Endothelial cell (in vitro differentiated cells): ENCODE data around the gene TACO1. TPM values are rescaled to one million over a fixed set of nuclear protein-coding genes. Genes with fewer than 3 reads are reported as not detected.

Source experiments
- DNase-seq: peaks from one replicate; pipeline ENCODE4 v3.0.0; 2021; ENCODE audit warnings: low spot score
- H3K27ac Mint-ChIP-seq: one replicate; pipeline ENCODE4 v1.8.0; 2021; ENCODE audit warnings: mixed read lengths, inconsistent platforms; ENCODE audit not compliant: unreplicated experiment
- H3K27me3 Mint-ChIP-seq: one replicate; pipeline ENCODE4 v1.8.0; 2021; ENCODE audit warnings: mild to moderate bottlenecking, moderate library complexity, mixed read lengths, inconsistent platforms; ENCODE audit not compliant: unreplicated experiment
- H3K36me3 Mint-ChIP-seq: one replicate; pipeline ENCODE4 v1.8.0; 2021; ENCODE audit warnings: mild to moderate bottlenecking, low read depth, mixed read lengths, inconsistent platforms; ENCODE audit not compliant: unreplicated experiment
- H3K4me1 Mint-ChIP-seq: one replicate; pipeline ENCODE4 v1.8.0; 2021; ENCODE audit warnings: mild to moderate bottlenecking, mixed read lengths, inconsistent platforms; ENCODE audit not compliant: unreplicated experiment
- H3K4me3 Mint-ChIP-seq: one replicate; pipeline ENCODE4 v1.8.0; 2021; ENCODE audit warnings: mild to moderate bottlenecking, mixed read lengths, inconsistent platforms; ENCODE audit not compliant: unreplicated experiment
- H3K9me3 Mint-ChIP-seq: one replicate; pipeline ENCODE4 v1.8.0; 2021; ENCODE audit warnings: mixed read lengths, inconsistent platforms; ENCODE audit not compliant: unreplicated experiment
- total RNA-seq: library from RNA; stranded (reverse); fragmentation: NEBNext Ultra II Directional; extraction: Animal tissue kit (Norgen Biotek cat#: 25700); gene quantifications from one replicate; pipeline ENCODE4 v1.2.1, GENCODE V29; 2021; ENCODE audit not compliant: unreplicated experiment
- TF ChIP-seq, protein P1 (sequence below): fragments of 200-600 bp; sonication (generic); IDR thresholded peaks from one replicate; pipeline ENCODE4 v1.5.0; 2021; ENCODE audit warnings: antibody characterized with exemption; ENCODE audit not compliant: unreplicated experiment

Gene TACO1
- total RNA-seq, 1 donor from 2014 or later = 19.4 TPM

DNA sequence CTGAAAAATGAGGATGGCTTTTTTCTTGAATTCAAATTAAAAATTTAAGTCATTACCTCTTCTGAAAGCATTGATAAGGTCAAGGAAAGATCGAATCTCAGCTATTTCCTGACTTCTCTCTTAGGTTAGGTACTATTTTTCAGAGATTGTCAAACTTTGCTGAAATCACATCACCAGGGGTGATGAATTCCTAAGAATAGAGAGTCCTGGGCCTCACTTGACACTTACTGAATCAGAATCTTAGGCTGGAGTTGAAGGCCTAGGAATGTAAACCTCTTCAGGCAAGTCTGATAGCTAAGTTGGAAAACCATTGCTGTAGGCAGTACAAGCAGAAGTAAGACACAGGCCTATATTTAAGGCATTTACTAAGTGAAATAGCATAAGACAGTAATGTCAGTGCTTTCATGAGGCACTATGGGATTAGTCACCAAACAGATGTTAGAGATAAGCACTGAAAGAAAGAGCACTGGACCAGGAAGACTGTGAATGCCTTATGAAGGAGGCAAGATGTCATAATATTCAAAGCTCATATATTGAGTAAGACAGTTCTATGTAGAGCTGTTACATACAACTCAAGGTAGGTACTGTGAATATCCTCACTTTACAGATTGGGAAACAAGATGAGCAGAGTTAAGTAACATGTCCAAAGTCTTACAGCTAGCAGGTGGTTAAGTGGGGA lies 28.9 kb upstream of the TACO1 start:
- Mint-ChIP-seq H3K4me1 (peaks cover 5% of the 10 kb centered on the region), H3K27me3 (no peaks in the 10 kb centered on the region), H3K9me3 (no peaks in the 10 kb centered on the region), H3K4me3 (no peak overlapping the region), H3K27ac (no peak overlapping the region), H3K36me3 (peaks cover 5% of the 10 kb centered on the region)
- no peak for DNase-seq
- TF ChIP-seq, protein P1, sequence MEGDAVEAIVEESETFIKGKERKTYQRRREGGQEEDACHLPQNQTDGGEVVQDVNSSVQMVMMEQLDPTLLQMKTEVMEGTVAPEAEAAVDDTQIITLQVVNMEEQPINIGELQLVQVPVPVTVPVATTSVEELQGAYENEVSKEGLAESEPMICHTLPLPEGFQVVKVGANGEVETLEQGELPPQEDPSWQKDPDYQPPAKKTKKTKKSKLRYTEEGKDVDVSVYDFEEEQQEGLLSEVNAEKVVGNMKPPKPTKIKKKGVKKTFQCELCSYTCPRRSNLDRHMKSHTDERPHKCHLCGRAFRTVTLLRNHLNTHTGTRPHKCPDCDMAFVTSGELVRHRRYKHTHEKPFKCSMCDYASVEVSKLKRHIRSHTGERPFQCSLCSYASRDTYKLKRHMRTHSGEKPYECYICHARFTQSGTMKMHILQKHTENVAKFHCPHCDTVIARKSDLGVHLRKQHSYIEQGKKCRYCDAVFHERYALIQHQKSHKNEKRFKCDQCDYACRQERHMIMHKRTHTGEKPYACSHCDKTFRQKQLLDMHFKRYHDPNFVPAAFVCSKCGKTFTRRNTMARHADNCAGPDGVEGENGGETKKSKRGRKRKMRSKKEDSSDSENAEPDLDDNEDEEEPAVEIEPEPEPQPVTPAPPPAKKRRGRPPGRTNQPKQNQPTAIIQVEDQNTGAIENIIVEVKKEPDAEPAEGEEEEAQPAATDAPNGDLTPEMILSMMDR = no peak

DNA sequence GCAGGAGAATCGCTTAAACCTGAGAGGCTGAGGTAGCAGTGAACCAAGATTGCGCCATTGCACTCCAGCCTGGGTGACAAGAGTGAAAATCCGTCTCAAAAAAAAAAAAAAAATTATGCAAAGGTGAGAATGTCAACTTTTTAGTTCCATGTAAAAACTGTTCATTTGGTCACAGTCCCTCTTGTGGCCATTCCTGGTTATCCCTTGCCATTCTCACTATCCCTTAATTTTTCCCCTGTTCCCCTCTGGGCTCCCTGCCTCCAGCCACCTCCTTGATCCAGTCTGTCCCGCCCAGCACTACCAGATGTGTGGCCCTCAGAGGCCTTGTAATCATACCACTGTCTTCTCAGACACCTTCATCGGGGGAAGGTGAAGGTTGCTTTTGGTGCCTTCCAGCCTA lies 27.1 kb upstream of the TACO1 start:
- H3K27me3 Mint-ChIP-seq = no peaks in the 10 kb centered on the region
- no peak for DNase-seq
- TF ChIP-seq, protein P1 = peak; percentile 44
- no peak overlapping the region for H3K4me3 Mint-ChIP-seq
- peaks cover 5% of the 10 kb centered on the region for H3K4me1 Mint-ChIP-seq
- peak overlapping the region; percentile 0 for H3K27ac Mint-ChIP-seq
- H3K36me3 Mint-ChIP-seq = peaks cover 8% of the 10 kb centered on the region
- H3K9me3 Mint-ChIP-seq = no peaks in the 10 kb centered on the region

DNA sequence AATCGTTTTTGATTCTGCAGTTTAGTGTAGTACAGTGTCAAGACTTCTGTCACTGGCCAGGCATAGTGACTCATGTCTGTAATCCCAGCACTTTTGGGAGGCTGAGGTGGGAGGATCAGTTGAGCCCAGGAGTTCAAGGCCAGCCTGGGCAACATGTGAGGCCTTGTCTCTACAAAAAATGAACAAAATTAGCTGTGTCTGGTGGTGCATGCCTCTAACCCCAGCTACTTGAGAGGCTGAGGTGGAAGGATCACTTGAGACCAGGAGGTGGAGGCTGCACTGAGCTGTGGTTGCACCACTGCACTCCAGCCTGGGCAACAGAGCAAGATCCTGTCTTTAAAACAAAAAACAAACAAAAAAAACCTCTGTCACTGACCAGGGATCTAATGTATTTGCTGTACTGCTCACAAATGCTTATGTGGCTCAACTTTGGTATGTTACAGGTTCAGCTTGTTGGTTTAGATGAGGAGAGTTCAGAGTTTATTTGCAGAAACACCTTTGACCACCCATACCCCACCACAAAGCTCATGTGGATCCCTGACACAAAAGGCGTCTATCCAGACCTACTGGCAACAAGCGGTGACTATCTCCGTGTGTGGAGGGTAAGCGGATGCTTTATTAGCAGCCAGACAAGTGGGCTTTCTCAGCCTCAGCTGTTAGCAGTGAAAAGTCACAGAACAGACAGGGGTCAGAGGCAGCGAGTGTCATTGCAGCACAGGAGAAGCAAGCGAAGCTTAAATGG lies 22.5 kb upstream of the TACO1 start:
- Mint-ChIP-seq H3K4me1 (peaks cover 24% of the 10 kb centered on the region), H3K36me3 (peaks cover 29% of the 10 kb centered on the region), H3K27ac (no peak overlapping the region), H3K4me3 (no peak overlapping the region), H3K9me3 (no peaks in the 10 kb centered on the region), H3K27me3 (peaks cover 1% of the 10 kb centered on the region)
- TF ChIP-seq, protein P1 = no peak
- DNase-seq = no peak

DNA sequence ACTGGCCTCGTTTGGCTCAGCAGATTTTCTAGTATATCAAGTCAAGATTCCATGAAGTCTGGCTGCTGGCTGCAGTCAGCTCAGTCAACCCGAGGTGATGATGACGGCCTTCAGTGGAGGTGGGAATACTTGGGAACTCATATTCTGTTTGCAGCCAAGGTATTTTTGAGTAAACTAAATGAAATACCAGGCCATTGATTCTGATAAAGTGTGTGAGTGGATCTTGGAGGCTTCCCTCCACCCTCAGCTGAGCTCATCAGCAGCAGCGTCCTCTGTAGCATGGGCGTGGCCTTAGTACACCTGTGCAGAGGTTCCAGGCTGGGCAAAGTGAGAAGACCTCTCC lies 22.0 kb upstream of the TACO1 start:
- TF ChIP-seq, protein P1 = no peak
- DNase-seq = no peak
- H3K4me1 Mint-ChIP-seq = peaks cover 23% of the 10 kb centered on the region
- peaks cover 1% of the 10 kb centered on the region for H3K27me3 Mint-ChIP-seq
- peaks cover 31% of the 10 kb centered on the region for H3K36me3 Mint-ChIP-seq
- no peak overlapping the region for H3K4me3 Mint-ChIP-seq
- peak overlapping the region; percentile 48 for H3K27ac Mint-ChIP-seq
- H3K9me3 Mint-ChIP-seq = no peaks in the 10 kb centered on the region

DNA sequence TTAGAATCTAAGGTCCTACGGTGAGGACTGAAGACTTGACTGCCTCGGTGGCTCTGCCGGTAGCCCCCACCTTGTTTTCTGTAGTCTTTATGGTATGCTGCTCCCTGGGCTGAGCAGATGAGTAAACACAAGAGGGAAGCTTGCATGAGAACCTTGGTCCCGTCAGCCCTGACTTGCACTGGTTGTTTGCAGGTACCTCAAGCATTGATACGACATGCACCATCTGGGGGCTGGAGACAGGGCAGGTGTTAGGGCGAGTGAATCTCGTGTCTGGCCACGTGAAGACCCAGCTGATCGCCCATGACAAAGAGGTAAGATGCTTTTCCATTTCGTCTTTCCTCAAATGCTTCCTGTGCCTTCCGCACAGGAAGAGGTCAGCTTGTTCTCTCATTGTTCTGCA lies 21.1 kb upstream of the TACO1 start:
- Mint-ChIP-seq H3K9me3 (no peaks in the 10 kb centered on the region), H3K4me3 (no peak overlapping the region), H3K36me3 (peaks cover 30% of the 10 kb centered on the region), H3K27me3 (peaks cover 2% of the 10 kb centered on the region), H3K27ac (peak overlapping the region; percentile 68), H3K4me1 (peaks cover 18% of the 10 kb centered on the region)
- TF ChIP-seq, protein P1 = no peak
- DNase-seq = peak; percentile 12
